Muscle of leg (tissue), 11 donors: Measurements from ENCODE around the gene EGFL8. TPM values are rescaled to one million over a fixed set of nuclear protein-coding genes. Genes with fewer than 3 reads are reported as not detected.

Experiments used
- DNase-seq: peaks from one replicate; pipeline ENCODE4 v3.0.0; 2013
- H3K27ac ChIP-seq: one replicate; pipeline ENCODE4 v1.5.1; 2013; ENCODE audit warnings: mild to moderate bottlenecking, low read length, control low read depth
- H3K27me3 ChIP-seq: one replicate; pipeline ENCODE4 v1.6.1; 2013; ENCODE audit warnings: low read length; ENCODE audit not compliant: control insufficient read depth, insufficient read depth
- H3K36me3 ChIP-seq: one replicate; pipeline ENCODE4 v1.6.1; 2013; ENCODE audit warnings: low read length; ENCODE audit not compliant: control insufficient read depth, insufficient read depth
- H3K4me1 ChIP-seq: one replicate; pipeline ENCODE4 v1.6.1; 2013; ENCODE audit warnings: low read length; ENCODE audit not compliant: control insufficient read depth, insufficient read depth
- H3K4me3 ChIP-seq: one replicate; pipeline ENCODE4 v1.5.1; 2013; ENCODE audit warnings: low read length, control low read depth
- H3K9me3 ChIP-seq: replicated peaks from 2 replicates; pipeline ENCODE4 v1.6.1; 2013; ENCODE audit warnings: low read depth, low read length; ENCODE audit not compliant: control insufficient read depth
- WGBS: methylation state at CpG from one replicate; pipeline ENCODE4 v1.1.5; 2013; ENCODE audit warnings: missing lambda C conversion rate; ENCODE audit not compliant: insufficient coverage; 5-methylcytosine and 5-hydroxymethylcytosine counted together
- polyA plus RNA-seq, 8 donors: library from polyadenylated mRNA; unstranded; fragments of 120-200 nt; gene quantifications; one replicate each; pipeline versions ENCODE4 v1.2.1 to v1.2.3, GENCODE V29; 2013; ENCODE audit warnings: inconsistent platforms in 1 of 8, low replicate concordance in 1 of 8; ENCODE audit not compliant: insufficient read length in 8 of 8, insufficient read depth in 1 of 8
- total RNA-seq: library from RNA; stranded (reverse); fragments of 120-200 nt; gene quantifications from one replicate; pipeline ENCODE4 v1.2.4, GENCODE V29; 2013

Gene EGFL8
- total and polyA plus RNA-seq, 9 donors = 22.9 to 43.4 (median 28.9) TPM

DNA sequence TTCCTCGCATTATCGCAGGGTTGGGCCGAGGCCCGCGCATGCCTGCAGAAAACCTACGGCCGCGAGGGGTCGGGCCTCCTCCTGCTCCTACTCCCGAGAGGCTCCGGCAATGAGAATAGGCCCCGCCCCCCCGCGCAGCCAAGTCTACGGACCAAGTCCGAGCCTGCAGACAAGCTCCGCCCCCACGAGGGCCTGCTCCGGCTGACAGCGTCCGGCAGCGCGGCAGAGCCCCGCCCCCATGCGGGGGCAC, 31.2 kb downstream of the EGFL8 start:
- Histone ChIP-seq H3K27me3 (no peaks in the 10 kb centered on the region), H3K9me3 (no peaks in the 10 kb centered on the region), H3K4me3 (peak overlapping the region; percentile 95), H3K36me3 (no peaks in the 10 kb centered on the region), H3K27ac (peak overlapping the region; percentile 100), H3K4me1 (peaks cover 44% of the 10 kb centered on the region)
- DNase-seq = peak; percentile 100
- WGBS = 0% methylated on average over 25 of the region's 25 CpGs

DNA sequence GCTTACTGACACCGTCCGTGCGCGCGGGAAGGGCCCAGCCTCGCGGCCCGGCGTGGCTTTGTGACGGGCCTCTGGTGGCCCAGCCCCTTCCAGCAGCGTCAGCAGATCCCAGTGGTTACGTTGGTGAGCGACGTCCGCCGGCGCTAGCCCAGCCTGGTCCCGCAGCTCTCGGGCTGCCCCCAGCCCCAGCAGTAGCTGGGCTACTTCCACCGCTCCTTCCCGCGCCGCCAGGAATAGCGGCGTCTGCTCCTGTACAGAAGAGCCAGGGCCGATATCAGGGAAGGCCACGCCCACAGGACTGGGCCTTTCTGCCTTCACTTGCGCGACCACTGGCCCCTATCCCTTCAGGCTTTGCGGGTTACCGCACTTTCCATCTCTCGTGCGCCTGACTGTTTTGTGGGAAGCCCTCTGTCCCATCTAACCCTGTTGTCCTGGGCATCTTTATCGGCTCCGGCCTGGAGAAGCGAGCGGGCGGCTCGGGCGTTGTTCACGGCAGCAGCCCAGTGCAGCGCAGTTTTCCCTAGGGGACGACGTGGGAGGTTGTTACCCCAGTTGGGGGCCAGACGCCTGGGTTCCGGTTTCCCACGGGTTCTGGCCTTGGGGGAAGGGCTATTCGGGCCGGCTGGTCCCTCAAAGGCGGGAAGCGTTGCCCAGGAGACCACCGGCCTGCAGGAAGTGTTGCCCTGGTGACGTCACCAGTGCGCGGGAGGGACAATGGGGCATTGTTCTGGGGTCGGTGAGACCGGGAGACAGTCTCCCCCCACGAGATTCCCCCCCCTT, 31.7 kb downstream of the EGFL8 start:
- WGBS = under 1% methylated on average over 51 of the region's 58 CpGs
- H3K4me3 ChIP-seq = peak overlapping the region; percentile 95
- H3K27ac ChIP-seq = peak overlapping the region; percentile 100
- peaks cover 39% of the 10 kb centered on the region for H3K4me1 ChIP-seq
- DNase-seq = peak; percentile 95
- no peaks in the 10 kb centered on the region for H3K27me3 ChIP-seq
- H3K9me3 ChIP-seq = no peaks in the 10 kb centered on the region
- no peaks in the 10 kb centered on the region for H3K36me3 ChIP-seq

DNA sequence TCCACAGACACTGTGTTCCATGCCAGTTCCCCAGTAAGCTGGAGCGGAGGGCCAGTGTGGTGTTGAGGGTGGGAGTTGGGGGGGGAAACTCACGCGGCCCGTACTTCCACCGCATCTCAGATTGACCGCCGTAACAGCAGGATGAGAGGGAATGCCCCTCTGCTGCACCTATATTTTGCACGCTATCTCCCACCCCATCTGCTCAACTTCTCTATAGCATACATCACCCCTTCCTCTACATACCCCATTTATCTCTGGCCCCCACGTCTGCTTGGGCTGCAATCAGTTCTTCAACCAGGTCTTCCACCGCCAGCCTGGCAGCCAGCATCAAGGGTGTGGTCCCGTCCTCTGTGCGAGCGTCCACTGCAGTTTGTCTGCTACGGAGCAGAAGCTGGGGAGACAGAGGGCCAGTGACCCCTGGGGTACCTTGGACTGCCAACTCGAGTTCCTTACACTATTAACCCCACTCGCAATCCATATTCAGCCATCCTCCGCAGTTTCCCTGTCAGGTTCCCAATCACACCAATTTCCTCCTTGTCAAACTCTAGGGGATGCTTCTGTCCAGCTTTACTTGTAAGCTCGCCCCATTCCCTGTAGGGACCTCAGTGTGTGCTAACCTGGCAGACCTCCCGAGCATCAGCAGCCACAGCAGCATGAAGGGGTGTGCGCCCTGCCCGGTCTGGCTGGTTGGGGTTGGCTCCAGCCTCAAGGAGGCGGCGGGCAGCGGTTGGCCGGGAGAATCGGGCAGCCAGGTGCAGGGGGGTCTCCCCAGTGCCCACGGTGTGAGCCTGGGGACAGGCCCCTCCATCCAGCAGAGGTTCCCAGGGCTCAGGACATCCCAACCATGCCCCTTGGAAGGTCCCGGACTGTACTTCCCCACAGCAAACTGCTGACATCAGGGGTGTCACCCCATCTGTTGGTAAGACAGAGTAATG, 32.6 kb downstream of the EGFL8 start:
- H3K36me3 ChIP-seq = no peaks in the 10 kb centered on the region
- DNase-seq = peak; percentile 78
- no peaks in the 10 kb centered on the region for H3K9me3 ChIP-seq
- 23% methylated on average over 21 of the region's 28 CpGs for WGBS
- H3K4me3 ChIP-seq = peak overlapping the region; percentile 95
- peaks cover 31% of the 10 kb centered on the region for H3K4me1 ChIP-seq
- H3K27me3 ChIP-seq = no peaks in the 10 kb centered on the region
- peak overlapping the region; percentile 100 for H3K27ac ChIP-seq

DNA sequence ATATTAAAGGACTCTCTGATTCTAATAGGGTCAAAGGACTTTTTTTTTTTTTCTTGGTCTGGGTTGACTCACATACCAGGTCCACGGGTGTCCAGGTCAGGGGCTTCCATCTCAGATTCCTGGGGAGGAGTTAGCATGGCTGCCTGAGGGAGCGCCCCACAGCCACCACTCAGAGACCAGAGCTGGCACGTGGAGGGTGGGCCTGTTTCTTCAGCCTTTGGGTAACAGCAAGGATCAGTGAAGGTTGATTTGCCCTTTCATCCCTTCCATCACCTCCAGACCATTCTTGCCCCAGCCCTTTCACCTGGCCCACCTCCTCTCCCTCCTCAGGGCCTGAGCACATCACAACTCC, 33.9 kb downstream of the EGFL8 start:
- Histone ChIP-seq H3K9me3 (no peaks in the 10 kb centered on the region), H3K4me3 (no peak overlapping the region), H3K36me3 (no peaks in the 10 kb centered on the region), H3K27me3 (no peaks in the 10 kb centered on the region), H3K27ac (no peak overlapping the region), H3K4me1 (peaks cover 23% of the 10 kb centered on the region)
- WGBS = 75% methylated on average over 2 of the region's 3 CpGs
- no peak for DNase-seq

DNA sequence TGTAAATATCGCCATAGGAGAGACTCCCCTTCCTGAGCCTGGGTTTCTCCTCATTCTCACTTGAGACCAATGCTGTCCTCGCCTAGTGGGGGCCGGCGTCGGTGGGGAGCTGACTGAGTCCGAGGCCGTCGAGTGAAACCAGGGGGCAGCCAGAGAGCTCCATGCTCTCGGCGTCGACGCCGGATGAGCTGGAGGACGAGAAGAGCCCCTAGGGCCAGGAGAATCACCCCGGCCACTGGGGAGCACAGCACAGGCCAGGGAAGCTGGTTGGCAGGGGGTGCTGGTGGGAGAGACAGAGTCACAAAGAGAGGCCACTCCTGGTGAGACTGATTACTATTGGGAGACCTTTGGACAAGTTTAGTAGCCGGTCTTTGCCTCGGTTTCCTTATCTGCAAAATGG, 34.5 kb downstream of the EGFL8 start:
- Histone ChIP-seq H3K9me3 (no peaks in the 10 kb centered on the region), H3K4me1 (peaks cover 23% of the 10 kb centered on the region), H3K27me3 (peaks cover 2% of the 10 kb centered on the region), H3K36me3 (no peaks in the 10 kb centered on the region), H3K4me3 (no peak overlapping the region), H3K27ac (no peak overlapping the region)
- whole genome bisulfite sequencing = 94% methylated on average over 15 of the region's 17 CpGs
- DNase-seq = no peak

DNA sequence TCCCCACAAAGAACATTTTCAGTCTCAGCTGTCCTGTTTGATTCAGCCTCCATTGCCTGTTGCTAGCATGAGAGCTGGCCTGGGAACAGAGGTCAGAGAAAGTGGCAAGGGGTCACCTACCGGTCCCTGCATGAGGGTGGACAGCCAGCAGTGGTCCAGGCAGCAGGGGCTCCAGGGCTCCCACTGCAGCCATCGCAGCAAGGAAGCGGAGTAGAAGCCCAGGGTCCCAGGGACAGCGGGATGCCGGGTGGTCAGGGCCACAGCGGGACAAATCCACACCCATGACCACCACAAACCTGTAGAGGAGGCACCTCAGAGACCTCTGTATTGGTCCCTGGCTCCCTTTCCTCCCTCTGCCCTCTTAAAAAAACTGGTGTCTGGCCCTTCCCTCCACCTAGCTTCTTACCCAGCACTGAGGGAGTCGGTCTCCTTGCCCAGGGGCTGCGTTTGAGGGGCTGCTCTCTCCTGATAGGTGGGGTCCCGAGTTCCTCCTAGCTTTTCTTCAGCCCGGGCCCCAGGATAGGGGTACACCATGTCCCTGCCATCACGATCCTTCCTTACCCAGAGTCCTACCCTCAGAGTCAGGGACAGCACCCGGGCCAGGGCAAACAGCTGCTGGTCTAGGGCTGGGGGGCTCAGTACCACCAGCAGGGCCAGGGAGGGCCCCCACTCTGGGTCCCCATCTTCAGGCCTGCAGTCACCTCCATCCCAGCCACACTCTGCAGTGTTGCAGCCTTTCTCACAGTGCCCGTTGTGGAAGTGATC, 36.5 kb downstream of the EGFL8 start:
- H3K9me3 ChIP-seq = no peaks in the 10 kb centered on the region

DNA sequence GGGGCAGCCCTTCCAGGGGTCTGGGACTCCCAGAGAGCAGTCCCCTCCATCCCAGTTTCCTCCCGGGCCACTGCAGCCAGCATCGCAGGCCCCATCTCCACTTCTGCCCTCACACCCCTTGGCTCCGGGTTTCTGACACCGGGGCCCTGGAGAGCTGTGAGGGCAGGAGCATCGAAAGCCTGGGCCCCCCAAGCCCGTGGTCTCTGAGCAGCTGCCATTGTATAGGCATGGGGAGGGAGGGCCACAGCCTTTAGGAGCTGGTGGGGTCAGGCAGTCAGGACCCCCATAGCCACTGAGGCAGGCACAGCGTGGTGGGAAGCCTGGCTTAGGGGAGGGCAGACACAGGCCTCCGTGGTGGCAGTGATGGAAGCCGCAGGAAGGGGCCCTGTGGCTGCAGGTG, 37.8 kb downstream of the EGFL8 start:
- DNase-seq = no peak
- peaks cover 3% of the 10 kb centered on the region for H3K4me1 ChIP-seq
- no peaks in the 10 kb centered on the region for H3K9me3 ChIP-seq
- no peak overlapping the region for H3K4me3 ChIP-seq
- 78% methylated on average over 3 of the region's 9 CpGs for WGBS
- H3K36me3 ChIP-seq = no peaks in the 10 kb centered on the region
- no peak overlapping the region for H3K27ac ChIP-seq
- peaks cover 5% of the 10 kb centered on the region for H3K27me3 ChIP-seq

More for the DNA sequence above, 36.5 kb downstream of the EGFL8 start:
- H3K27ac ChIP-seq = no peak overlapping the region
- H3K4me3 ChIP-seq = no peak overlapping the region
- peaks cover 15% of the 10 kb centered on the region for H3K4me1 ChIP-seq
- no peak for DNase-seq
- 71% methylated on average over 7 of the region's 13 CpGs for WGBS
- H3K27me3 ChIP-seq = peaks cover 5% of the 10 kb centered on the region
- no peaks in the 10 kb centered on the region for H3K36me3 ChIP-seq

DNA sequence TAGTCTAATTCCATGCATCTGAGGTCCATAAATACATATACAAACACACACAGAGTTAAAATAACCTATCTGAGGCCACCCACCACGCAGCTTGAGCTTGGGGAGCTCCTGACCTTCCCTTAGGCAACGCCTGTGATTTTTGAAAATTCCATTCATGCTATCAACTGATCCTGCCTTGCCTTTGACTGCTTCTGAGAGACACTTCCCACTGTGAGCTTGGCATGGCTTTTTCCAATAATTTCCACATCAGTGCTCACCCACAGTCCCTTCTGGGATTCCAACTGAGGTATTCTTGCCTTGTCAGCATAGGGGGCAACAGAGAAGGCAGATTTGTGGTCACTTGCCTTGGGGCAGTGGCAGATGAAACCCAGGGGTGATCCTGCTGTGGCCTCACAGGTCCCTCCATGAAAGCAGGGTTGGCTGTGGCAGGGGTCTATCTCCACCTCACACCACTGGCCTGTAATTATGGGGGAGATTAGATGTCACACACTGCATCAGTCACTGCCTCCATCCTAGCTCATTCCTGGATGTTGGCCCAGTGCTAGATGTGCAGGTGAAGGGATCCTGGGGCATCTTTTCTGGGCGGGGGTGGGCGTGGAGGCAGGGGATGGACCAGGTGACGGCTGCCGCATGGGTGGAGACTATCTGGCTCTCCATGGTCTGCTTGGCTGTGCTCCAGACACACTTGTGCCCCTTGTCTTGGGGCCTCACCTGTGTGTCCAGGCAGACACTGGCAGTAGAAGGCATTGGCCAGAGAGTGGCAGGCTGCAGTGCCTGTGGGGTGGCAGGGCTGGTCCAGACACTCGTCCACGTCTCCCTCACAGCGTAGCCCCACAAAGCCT, 39.3 kb downstream of the EGFL8 start:
- peaks cover 5% of the 10 kb centered on the region for H3K27me3 ChIP-seq
- no peak for DNase-seq
- H3K9me3 ChIP-seq = no peaks in the 10 kb centered on the region
- H3K27ac ChIP-seq = no peak overlapping the region
- no peak overlapping the region for H3K4me3 ChIP-seq
- H3K36me3 ChIP-seq = no peaks in the 10 kb centered on the region
- WGBS = 83% methylated on average over 9 of the region's 9 CpGs
- no peaks in the 10 kb centered on the region for H3K4me1 ChIP-seq

DNA sequence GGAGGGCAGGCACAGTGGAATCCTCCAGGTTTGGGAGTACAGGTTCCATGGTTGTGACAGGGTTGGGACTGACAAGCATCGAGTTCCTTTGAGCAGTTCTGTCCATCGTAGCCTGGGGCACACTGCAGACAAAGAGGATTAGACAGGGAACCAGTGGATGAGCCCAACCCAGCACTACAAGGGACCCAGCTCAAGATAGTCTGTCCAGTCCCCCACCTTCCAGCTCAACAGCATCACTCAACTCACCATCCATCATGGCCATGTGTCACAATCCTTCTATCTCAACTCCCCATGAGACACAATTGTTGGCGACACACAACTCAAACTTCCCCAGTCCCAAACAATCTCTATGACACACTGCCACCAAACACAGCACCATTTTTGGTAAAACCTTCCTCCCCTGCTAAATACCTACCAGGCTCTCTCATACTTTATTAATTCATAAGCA, 39.9 kb downstream of the EGFL8 start:
- Histone ChIP-seq H3K27ac (no peak overlapping the region), H3K27me3 (peaks cover 5% of the 10 kb centered on the region), H3K4me1 (no peaks in the 10 kb centered on the region), H3K36me3 (no peaks in the 10 kb centered on the region), H3K4me3 (no peak overlapping the region), H3K9me3 (no peaks in the 10 kb centered on the region)
- no peak for DNase-seq
- WGBS = 92% methylated on average over 3 of the region's 3 CpGs
